LHCN-M2 (cell line): ENCODE results near the gene SASH3. TPM values are rescaled to one million over a fixed set of nuclear protein-coding genes. Genes with fewer than 3 reads are reported as not detected.
A peak's percentile ranks its signal among the peaks of the same experiment; 100 is the strongest.

ENCODE experiments used
- DNase-seq: peaks from one replicate; pipeline ENCODE4 v3.0.0-alpha.2; 2012; ENCODE audit warnings: low read depth
- total RNA-seq: library from RNA; depleted of rRNA; stranded (reverse); fragments of >200 nt; gene quantifications from 2 replicates; pipeline ENCODE4 v1.2.3, GENCODE V29; 2014

SASH3 gene
- total RNA-seq, 1 experiment from 2014 or later: not detected

DNA sequence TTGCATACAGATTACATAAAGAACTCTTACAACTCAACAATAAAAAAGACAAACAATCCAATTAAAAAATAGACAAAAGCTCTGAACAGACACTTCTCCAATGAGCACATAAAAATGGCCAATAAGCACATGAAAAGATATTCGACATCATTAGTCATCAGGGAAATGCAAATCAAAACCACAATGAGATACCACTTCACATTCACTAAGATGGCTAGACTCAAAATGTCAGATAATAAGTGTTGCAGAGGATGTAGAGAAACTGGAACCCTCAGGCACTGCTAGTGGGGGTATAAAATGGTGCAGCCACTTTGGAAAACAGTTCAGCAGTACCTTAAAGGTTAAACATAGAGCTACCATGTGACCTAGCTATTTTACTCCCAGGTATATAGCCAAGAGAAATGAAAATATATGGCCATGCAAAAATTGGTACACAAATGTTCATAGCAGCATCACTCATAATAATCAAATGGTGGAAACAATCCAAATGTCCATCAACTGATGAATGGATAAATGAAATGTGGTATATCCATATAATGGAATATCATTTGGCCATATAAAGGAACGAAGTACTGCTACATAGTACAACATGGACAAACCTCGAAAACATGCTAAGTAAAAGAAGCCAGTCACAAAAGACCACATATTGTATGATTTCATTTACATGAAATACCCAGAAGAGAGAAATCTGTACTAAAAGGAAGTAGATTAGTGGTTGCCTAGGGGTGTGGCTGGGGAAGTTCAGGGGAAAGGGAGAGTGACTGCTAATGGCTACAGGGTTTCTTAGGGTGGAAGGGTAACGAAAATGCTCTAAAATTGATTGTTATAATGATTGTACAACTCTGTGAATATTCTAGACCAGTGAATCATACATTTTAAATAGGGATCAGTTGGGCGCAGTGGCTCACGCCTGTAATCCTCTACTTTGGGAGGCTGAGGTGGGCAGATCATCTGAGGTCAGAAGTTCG lies 29.4 kb downstream of the SASH3 start:
- DNase-seq: peak; percentile 11

DNA sequence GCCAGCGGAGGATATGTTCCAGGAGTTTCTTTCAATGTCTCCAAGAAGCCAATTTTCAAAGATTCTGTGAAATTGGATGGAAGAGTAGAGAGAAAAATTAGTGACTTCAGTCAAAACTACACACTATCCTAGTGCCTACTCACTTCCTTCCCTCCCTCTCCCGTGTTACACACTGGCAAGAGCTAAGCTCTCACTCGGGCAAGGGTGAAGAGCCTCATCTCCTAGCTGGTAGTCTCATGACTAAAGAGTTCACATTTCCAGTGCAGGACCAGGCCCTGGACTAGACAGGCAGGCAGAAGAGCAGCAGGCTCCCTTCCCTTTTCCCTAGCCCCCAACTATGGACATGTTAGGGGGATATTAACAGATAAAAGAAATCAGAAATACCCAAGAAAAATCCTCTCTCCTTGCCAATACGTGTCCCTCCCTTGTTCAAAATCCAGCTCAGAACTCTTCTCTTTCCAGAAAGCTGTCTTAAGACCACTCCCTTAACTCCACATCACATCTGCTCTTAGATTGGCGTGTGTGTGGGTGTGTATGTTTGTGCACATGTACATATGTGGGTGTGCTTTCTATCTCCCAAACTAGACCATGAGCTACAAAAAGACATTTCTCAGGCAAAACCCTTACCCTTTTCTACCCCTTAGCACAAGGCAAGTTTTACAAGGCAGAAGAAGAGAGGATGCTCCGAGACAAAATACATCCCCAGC lies 34.1 kb downstream of the SASH3 start:
- no peak for DNase-seq

DNA sequence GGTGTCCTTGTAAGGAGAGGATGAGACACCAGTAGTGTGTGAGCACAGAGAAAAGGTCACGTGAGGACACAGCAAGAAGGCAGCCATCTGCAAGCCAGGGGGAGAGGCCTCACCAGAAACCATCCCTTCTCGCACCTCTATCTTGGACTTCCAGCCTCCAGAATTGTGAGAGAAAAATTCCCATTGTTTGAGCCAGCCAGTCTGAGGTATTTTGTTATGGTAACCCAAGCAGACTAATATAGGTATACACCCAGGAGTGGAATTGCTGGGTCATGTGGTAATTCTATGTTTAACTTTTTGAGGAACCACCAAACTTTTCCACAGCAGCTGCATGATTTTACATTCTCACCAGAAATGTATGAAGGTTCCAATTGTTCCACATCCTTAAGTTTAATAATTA lies 38.4 kb downstream of the SASH3 start:
- no peak for DNase-seq

DNA sequence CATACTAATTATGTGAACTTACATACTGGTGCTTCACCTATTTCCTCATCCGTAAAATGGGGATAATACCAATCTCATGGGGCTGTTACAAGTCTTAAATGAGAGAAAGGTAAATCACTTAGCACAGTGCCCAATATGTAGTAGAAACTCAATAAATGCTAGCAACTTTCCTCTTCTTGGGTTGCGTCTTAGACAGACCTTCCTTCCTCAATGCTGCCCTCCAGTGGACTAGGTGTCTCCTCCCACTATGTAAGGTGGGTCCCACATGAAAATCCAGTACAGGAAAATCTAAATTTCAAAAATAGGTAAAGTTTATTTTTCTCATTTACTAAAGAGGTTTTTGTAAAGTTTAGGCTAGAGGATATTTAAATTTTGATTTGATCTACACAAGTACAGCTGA lies 43.4 kb downstream of the SASH3 start:
- DNase-seq: peak; percentile 27

DNA sequence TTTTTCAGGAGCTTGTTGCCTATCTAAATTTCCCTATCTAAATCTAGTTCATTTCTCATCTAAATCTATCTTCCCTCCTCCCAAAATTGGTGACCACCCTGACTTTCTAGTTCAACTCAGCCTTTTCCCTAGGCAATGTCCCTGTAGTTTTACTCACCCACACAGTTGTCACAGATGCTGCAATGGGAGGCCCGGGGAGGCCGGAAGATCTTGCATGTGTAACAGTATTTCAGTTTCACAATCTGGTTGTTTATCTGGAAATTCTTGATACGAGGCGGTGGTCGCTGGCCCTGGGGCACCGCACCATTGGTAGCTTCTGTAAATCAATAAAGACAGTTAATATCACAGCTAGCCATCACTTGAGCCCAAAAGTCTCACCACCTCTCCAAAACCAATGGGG lies 43.8 kb downstream of the SASH3 start:
- DNase-seq: no peak

DNA sequence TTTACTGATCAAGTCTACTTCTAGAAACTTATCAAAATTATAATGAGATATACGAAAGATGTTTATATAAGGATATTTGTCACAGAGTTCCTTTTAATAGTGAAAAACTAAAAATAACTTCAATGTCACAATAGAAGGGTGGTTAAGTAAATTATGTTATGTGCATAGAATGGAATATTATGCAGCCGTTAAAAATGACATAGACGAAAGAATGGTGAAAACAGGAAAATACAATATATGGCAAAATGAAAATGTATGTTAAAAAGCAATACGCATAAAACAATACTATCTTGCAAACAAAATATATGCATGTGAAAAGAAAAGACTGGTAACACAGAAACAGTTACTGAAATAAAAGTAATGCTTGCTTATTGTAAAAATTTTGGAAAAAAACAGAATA lies 44.9 kb downstream of the SASH3 start:
- no peak for DNase-seq

DNA sequence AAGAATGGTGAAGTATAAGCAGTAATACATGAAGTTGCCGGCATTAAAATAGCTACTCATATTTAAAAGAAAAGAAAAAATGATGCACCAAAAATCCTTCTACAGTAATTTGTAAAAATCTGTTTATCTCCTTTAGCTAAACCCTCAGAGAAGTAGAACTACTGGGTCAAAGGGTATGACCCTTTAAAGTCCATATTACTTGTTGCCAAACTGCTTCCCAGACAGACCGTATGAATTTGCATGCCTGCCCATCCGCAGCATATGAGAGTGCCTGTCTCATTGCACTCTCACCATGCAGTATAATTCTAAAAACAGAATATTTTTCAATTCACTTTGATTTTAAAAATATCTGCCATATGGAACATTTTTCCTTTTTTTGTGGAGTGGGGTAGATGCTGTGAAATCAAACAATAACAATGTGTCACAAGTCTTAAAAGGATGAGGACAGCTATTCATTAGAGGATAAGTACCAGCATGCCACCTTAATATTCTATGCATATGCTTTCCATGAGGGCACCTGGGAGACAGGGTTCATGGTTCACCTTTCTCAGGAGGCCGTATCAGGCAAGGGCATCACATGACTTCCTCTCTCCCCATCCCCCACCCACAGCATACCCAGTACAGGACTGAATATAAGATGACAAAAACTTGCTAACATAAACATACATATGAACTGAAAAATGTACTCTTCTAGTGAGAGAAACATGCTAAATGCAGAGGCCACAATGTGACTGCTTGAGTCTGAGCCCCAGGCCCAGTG lies 46.2 kb downstream of the SASH3 start:
- no peak for DNase-seq

DNA sequence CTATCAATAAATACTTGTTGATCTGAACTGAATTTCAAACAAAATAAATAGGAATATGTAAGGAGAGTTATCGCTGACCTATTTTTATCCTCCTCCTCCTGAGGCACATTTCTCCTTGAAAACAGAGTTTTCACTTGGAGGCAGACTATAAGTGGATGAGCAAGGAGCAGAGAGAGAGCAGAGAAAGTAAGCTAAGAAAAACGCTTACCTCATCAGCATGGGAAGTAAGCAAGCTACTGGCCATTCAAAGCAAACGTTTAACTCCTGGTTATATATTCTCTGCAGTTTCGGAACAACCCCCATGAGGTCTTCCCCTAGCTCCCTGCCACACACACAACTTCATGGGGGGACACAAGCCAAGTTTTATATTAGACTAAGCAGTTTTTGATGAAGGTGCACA lies 50.7 kb downstream of the SASH3 start:
- no peak for DNase-seq

DNA sequence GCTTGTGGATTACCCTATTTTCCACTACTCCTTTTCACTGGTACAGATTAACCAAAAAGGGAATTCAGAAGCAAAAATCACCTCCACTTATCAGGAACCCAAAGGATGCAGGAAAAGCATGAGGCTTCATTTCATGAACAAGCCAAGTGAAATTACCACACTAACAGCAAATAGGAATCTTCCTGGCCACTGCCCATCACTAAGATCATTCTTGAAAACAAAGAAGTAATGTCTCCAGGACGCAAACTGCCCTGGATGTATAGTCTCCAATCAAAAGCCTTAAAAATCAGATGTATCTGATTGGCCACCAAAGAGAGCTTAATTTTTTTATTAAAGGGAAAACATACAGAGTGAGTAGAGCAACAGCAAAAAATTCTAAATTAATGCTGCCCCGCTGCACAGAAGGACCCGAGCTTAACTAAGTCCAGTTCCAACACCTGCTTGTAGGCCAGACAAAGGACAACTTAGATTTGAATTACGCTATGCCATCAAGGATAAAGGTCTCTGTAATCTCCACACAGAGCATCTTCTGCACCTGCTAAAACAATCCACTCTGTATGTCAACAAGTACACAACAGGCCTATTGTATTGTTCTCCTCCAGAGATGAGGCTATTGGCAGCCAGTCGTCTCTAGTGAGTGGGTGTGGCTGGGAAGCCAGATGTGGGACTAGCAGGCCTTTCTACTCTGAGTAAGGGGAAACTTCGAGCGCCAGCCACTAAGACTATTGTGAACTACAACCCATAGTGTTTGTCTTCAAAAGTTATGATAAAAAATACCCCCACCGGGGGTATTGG lies 51.5 kb downstream of the SASH3 start:
- DNase-seq: peak; percentile 3

DNA sequence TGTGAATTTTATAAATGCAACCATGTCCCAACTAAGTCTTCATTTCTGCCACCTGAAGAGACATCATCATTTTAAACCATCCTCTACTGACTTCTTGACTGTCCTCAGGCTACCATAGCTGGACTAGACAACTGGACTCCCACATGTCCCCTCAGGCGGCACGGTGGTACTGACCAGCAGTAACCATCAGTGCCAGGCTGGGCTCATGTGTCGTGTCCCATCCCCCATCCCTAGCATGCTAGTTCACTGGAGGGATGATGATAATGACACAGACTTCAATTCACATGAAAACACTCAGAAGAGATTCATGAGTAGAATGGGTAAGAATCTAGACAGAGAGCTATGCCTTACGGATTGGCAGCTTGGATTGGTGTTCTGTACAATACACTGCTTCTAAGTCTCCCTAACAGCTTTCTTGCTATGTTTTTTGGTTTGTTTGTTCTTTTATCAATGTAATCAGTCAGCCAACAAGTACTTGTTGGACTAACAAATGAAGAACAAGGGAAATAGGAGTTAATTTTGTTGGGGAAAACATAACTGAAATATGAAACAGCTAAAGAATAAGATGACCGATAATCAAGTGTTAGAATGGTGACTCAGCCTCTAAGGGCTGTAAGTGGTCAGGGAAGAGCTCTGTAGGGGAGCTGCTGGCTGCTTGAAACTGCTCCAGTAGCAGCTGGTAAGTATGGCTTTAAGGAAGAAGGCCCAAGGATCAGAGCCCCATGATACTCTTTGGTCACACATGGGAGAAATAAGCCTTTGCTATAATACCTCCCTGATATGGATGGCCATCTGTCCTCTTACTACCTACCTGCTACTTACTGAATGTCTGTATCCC lies 53.6 kb downstream of the SASH3 start:
- DNase-seq: peak; percentile 66

DNA sequence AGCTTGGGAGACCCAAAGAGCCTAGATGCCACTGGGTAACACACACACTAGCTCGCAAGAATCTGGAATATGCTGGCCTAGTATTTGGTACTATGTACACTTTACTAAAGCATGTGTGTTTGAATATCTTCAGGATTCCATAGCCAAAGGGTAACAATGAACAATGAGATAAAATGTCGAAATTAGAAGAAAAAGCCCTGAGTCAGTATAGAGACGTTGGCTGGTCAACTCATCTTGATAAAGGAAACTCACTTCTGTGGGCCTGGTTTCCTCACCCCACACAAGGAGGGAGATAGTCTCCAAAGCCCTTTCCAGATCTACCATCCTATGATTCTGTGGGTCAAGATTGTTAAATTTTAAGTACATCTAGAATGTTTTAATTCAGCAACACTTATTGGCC lies 57.1 kb downstream of the SASH3 start:
- DNase-seq: no peak

DNA sequence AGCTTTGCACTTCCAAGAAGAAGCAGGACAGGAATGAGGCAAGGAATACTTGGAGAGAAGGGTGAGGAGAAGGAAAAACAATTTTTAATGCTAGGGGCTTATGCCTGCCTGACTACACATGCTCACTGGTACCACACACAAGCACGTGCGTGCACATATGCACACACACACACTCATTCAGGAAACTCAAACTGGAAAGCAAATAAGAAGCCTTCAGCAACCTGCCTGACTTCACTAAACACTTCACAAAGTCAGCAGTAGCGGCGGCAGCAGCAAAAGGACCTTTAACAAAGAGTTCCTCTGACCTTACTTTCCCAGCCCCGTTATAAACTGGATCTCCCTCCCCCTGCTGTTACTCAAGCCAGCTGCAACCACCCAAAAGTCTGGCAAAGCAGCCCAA lies 60.6 kb downstream of the SASH3 start:
- DNase-seq: no peak

DNA sequence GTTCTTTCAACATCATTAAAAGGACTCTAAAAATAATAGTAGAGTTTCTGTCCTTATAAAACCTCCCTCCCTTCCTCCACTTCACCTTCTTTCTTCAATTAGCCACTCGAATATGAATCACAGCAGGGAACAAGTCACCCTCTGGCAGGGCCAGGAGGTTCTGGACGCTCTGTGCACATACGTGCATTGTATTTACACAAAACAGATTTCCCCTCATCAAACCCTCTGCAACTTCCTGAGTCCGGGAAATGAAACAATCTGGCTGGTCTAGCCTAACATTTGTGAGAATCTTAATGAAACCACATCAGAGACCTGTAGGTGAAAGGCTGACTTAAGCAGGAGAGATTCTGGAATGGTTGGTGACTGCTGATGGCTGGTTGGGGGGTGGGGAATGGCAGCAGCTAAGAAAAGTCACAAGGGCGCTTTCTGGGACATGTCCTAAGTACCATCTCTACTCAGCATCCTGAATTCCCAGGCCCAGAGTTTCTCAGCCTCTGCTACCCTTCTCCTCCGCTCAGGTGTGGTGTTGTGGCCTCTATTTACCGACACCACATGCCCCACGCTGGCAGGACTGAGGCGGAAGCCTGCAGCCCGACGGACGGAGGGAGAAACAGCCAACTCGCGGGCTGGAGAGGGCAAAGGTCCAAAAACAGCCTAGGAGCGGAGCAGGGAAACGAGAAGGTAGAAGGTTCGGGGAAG lies 62.9 kb downstream of the SASH3 start:
- DNase-seq: peak; percentile 6

DNA sequence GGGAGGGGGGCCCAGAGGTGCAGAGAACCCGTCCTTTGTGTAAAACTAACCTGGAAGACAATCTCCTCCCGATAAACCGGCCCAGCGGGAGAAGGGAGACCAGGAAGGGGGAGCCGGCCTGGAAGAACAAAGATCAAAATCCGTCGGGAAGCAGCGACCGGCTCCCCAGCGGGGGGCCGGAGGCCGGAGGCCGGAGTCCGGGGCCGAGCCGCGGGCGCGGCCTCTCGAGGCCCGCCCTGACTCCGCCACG lies 63.4 kb downstream of the SASH3 start:
- DNase-seq: no peak

DNA sequence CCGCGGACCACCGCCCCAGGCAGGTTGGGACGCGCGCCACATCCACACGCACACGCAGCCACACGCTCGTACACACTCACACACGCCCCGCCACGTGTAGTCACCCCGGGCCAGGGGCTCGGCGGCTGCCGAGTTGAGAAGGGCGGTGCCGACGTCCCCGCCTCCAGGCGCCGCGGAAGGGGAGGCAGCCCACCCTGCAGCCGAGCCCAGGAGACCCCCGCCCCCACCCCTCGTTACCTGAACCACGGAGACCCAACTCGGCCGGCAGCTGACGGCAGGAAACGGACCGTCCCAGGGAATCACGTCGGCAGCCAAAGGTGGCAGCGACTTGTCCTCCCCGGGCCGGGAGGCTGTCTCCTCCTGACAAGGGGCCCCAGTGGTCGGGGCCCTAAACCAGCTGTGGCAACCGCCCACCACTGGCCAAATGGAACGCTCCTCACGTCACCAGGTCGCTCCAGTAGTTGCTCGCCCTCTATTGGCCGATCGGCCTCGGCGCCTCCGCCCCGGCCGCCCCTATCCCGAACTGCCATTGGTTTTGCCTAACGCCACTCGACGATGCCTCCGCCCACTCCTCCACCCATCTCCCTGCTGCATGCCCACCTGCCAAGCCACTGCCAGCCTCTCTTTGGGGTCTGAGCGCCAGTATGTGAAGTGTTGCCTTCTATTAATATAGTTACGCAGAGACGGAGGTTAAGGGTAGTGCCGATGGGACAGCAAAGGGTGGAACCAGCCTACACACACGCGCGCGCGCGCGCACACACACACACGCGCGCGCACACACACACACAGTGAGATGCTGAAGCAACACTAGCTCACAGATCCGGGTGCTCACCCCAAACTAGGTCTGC lies 63.9 kb downstream of the SASH3 start, which contains the start of gene ZDHHC9:
Gene ZDHHC9 (minus strand): TSS at position 428 of the 848 bp plus-strand sequence. CDS start 1,941 bp downstream, outside the sequence.
- peak; percentile 78 for DNase-seq
